Common myeloid progenitor, CD34-positive (primary cell): ENCODE data around the gene F7.
"Not testable (repeated sequence)": the region's sequence is repeated elsewhere in the genome, so short reads cannot be mapped to it uniquely, and the experiment has no call there.

Experiments
- CTCF ChIA-PET: fragments of 350-600 bp; sonication (Branson Sonifier 250); formaldehyde crosslinking; loops from one replicate; lab custom pipeline; 2021; ENCODE audit warnings: antibody characterized with exemption; lab: Charles Lee
- POLR2A ChIA-PET: fragments of 350-600 bp; sonication (Branson Sonifier 250); formaldehyde crosslinking; loops from one replicate; lab custom pipeline; 2021; ENCODE audit warnings: antibody characterized with exemption; lab: Charles Lee
- DNase-seq, 3 donors: peaks; one replicate each; pipeline versions ENCODE4 v3.0.0 to v3.0.0-alpha.2; 2013
- H3K27ac ChIP-seq, 2 experiments: 1 replicate in 1 of 2; 2 replicates in 1 of 2; pipeline ENCODE4 v1.7.0; 2013; ENCODE audit warnings: inconsistent platforms in 2 of 2, low read length in 2 of 2, mild to moderate bottlenecking in 2 of 2, low read depth in 1 of 2, moderate library complexity in 1 of 2; ENCODE audit not compliant: severe bottlenecking in 2 of 2, insufficient read depth in 1 of 2, poor library complexity in 1 of 2
- H3K27me3 ChIP-seq, 5 experiments: replicated peaks in 2 of 5; 1 replicate in 3 of 5; 2 replicates in 2 of 5; pipeline versions ENCODE4 v1.6.1 to v1.7.0; 2013; ENCODE audit warnings: low read length in 4 of 5, mild to moderate bottlenecking in 2 of 5, moderate library complexity in 2 of 5, inconsistent platforms in 1 of 5; ENCODE audit not compliant: insufficient read depth in 5 of 5, control insufficient read depth in 4 of 5
- H3K36me3 ChIP-seq, 4 experiments: 1 replicate in 2 of 4; 2 replicates in 2 of 4; pipeline versions ENCODE4 v1.6.1 to v1.7.0; 2013; ENCODE audit warnings: low read length in 3 of 4, control low read depth in 1 of 4, mild to moderate bottlenecking in 1 of 4; ENCODE audit not compliant: control insufficient read depth in 4 of 4, insufficient read depth in 4 of 4
- H3K4me1 ChIP-seq, 4 experiments: 1 replicate in 3 of 4; 2 replicates in 1 of 4; pipeline versions ENCODE4 v1.6.1 to v1.7.1; 2013; ENCODE audit warnings: low read length in 3 of 4, mild to moderate bottlenecking in 3 of 4, control low read depth in 1 of 4, inconsistent platforms in 1 of 4, moderate library complexity in 1 of 4; ENCODE audit not compliant: control insufficient read depth in 4 of 4, insufficient read depth in 4 of 4; ENCODE audit errors: control extremely low read depth in 1 of 4
- H3K4me3 ChIP-seq, 7 experiments: 1 replicate in 4 of 7; 2 replicates in 3 of 7; pipeline versions ENCODE4 v1.5.1 to v1.7.0; 2013; ENCODE audit warnings: mild to moderate bottlenecking in 7 of 7, low read length in 6 of 7, moderate library complexity in 6 of 7, inconsistent platforms in 2 of 7, low read depth in 2 of 7, control low read depth in 1 of 7; ENCODE audit not compliant: insufficient read depth in 4 of 7, control insufficient read depth in 1 of 7; ENCODE audit errors: extremely low read depth in 1 of 7
- H3K9me3 ChIP-seq, 5 experiments: 1 replicate in 4 of 5; 2 replicates in 1 of 5; pipeline versions ENCODE4 v1.6.1 to v1.7.1; 2013; ENCODE audit warnings: low read length in 4 of 5, mild to moderate bottlenecking in 2 of 5, inconsistent platforms in 1 of 5, low read depth in 1 of 5, moderate library complexity in 1 of 5; ENCODE audit not compliant: control insufficient read depth in 4 of 5, insufficient read depth in 2 of 5; ENCODE audit errors: control extremely low read depth in 1 of 5
- WGBS: methylation state at CpG from one replicate; pipeline ENCODE4 v1.1.5; 2013; ENCODE audit not compliant: insufficient coverage; 5-methylcytosine and 5-hydroxymethylcytosine counted together

The F7 gene

DNA sequence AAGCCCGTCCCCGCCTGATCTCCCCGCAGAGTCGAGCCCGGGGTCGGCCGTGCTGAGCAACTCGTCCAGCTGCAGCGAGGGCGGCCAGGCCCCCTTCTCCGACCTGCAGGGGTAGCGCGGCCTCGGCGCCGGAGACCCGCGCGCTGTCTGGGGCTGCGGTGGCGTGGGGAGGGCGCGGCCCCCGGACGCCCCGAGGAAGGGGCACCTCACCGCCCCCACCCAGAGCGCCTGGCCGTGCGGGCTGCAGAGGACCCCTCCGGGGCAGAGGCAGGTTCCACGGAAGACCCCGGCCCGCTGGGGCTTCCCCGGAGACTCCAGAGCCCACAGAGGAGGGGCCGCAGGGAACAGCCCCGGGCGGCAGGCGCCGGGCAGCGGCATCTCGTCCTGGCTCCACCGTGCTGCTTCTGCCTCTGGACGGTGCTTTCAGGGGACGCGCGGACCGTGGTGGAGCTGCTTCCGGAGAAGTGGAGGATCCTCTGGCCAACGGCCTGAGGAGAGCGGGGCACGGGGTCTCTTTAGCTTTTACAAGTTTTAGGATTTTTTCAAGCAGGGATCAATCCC, 8.8 kb upstream of the F7 start:
- no peaks in the 10 kb centered on the region for H3K9me3 ChIP-seq
- H3K27ac ChIP-seq: no peak overlapping the region
- 97% methylated on average over 52 of the region's 52 CpGs for WGBS
- H3K4me3 ChIP-seq: no peak overlapping the region
- CTCF ChIA-PET: no interaction called here
- H3K4me1 ChIP-seq: no peaks in the 10 kb centered on the region
- DNase-seq: no peak
- H3K27me3 ChIP-seq: no peaks in the 10 kb centered on the region
- POLR2A ChIA-PET: no interaction called here
- no peaks in the 10 kb centered on the region for H3K36me3 ChIP-seq

DNA sequence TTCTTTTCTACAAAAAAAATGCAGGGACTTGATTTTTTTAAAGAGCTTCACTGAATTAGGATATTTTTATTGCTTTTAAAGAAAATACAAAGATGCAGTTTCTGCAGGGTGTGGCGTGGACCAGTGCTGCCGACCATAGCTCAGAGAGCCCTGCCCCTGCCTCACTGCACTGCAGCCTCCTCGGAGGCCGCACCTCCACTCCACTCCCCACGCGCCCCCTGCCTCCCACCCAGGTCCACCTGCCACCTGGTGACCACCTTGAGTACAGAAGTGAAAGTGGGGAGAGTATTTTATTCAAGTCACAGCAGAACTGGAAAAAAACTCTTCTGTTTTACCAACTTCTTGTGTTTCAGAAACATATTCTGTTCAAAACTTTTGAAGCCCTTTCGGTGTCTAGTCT, 7.9 kb upstream of the F7 start:
- H3K4me1 ChIP-seq: no peaks in the 10 kb centered on the region
- no peaks in the 10 kb centered on the region for H3K27me3 ChIP-seq
- no peak for DNase-seq
- no peak overlapping the region for H3K4me3 ChIP-seq
- no peaks in the 10 kb centered on the region for H3K9me3 ChIP-seq
- ChIA-PET POLR2A (no interaction called here), CTCF (no interaction called here)
- H3K36me3 ChIP-seq: no peaks in the 10 kb centered on the region
- WGBS: 100% methylated on average over 5 of the region's 7 CpGs
- no peak overlapping the region for H3K27ac ChIP-seq

DNA sequence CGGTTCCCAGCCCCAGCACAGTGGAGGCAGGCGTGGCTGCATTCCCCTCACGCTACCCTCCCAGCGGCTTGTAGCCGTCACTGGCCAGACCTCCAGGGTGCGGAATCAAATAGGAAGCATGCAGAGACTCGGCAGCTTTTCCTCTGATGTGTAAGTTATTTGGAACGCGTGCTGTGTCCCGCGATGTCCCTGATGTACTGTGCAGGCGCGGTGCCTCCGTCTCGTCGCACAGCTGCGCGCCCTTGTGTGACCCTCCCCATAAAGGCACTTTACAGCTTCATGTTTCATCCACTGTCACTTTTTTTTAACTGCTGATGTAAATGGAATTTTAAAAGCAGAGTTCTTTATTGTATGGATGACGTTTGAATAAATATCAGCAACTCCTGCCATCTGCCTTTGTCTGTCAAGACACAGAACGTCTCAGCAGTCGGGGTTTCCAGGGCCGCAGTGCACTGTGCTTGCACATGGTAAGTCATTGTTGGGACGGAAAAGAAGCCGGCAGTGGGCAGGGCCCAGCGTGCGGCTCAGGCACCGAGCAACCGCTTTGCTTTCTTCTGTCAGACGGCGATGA, 7.3 kb upstream of the F7 start:
- no peak for DNase-seq
- Histone ChIP-seq H3K9me3 (no peaks in the 10 kb centered on the region), H3K27ac (no peak overlapping the region), H3K36me3 (no peaks in the 10 kb centered on the region), H3K4me3 (no peak overlapping the region), H3K27me3 (no peaks in the 10 kb centered on the region), H3K4me1 (no peaks in the 10 kb centered on the region)
- WGBS: 98% methylated on average over 20 of the region's 30 CpGs
- POLR2A ChIA-PET: no interaction called here
- CTCF ChIA-PET: no interaction called here

DNA sequence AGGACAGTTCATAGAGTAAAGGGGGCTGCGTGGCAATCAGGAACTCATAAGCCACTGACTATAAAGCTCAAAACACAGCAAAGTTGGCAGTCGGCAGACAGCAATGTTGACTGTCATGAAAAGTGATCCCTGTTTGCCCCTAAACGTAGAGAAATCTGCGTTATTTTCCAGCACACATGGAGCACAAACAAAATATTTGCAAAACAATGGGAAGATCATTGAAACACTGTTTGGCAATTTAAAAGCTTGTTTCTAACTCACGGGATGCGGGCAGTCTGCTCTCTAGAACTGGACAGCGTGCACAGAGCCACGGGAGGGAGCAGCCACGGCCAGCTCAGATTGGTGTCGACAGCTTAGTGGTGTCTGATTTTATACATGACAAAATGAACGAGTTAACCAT, 6.4 kb upstream of the F7 start:
- H3K4me3 ChIP-seq: no peak overlapping the region
- H3K36me3 ChIP-seq: no peaks in the 10 kb centered on the region
- H3K4me1 ChIP-seq: no peaks in the 10 kb centered on the region
- POLR2A ChIA-PET: no interaction called here
- no peaks in the 10 kb centered on the region for H3K9me3 ChIP-seq
- H3K27ac ChIP-seq: no peak overlapping the region
- CTCF ChIA-PET: no interaction called here
- DNase-seq: no peak
- 95% methylated on average over 10 of the region's 11 CpGs for WGBS
- H3K27me3 ChIP-seq: peaks cover 0 to 8% (median 0%) of the 10 kb centered on the region in 5 experiments

DNA sequence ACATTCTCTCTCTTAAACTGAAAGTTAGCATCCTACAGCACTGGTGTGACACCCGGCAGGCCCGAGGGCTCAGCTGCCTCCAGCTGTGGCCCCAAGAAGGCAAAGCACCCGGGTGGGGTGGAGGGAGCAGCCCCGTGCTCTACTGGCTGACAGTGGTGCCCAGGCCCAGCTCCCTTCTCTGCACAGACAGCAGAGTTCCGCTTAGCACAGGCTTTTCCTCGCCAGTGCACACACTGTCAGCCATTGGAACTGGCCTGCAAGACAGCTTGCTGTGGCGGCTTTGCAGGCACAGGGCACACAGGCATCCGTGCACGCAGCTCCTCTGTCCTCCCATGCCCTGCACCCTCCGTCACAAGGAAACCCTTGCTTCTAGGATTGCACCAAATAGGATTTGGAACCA, 3.3 kb upstream of the F7 start:
- H3K4me3 ChIP-seq, H3K27ac ChIP-seq, H3K36me3 ChIP-seq, H3K4me1 ChIP-seq, POLR2A ChIA-PET, CTCF ChIA-PET, DNase-seq, H3K9me3 ChIP-seq: not testable (repeated sequence)
- WGBS: 78% methylated on average over 8 of the region's 10 CpGs
- peaks cover 0 to 24% (median 5%) of the 10 kb centered on the region in 5 experiments for H3K27me3 ChIP-seq

DNA sequence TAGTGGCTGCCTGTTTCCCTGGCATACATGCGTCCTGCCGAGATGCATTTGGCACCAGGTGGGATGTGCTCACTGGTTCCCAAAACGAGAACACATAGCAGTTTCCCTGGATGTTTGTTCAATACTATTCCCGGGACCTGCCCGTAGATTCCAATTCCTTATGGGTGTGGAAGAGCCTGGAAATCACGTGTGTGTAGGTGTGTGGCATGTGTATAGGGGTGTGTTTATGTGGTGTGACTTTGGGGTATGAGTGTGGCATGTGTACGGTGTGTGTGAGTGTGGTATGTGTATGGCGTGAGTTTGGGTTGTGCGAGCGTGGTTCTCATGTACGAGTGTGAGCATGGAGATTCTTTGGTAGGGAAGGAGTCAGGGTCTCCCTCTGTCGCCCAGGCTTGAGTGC, 2.9 kb upstream of the F7 start:
- H3K27ac ChIP-seq: no peak overlapping the region
- H3K4me3 ChIP-seq: no peak overlapping the region
- 88% methylated on average over 11 of the region's 12 CpGs for WGBS
- H3K36me3 ChIP-seq: no peaks in the 10 kb centered on the region
- no peak for DNase-seq
- CTCF ChIA-PET: no interaction called here
- no peaks in the 10 kb centered on the region for H3K9me3 ChIP-seq
- no peaks in the 10 kb centered on the region for H3K4me1 ChIP-seq
- POLR2A ChIA-PET: no interaction called here
- peaks cover 0 to 24% (median 5%) of the 10 kb centered on the region in 5 experiments for H3K27me3 ChIP-seq

DNA sequence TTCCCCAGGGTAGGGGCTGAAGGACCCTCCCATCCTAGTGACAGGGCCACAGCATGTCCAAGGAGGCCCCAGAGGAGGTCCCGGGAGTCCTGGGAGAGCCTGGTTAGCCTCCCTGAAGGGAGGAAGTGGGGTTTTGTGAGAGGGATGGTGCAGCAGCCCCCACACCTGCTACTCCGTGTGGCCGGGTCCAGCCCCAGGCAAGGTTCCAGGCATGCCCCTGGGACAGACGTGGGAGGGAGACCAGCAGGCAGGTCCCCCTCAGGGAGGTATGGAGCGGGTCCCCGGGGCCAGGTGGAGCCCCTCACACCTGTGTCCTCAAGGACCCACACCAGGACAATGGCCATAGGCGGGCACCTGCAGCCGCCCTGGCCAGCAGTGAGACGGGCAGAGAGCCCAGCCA, 1.9 kb upstream of the F7 start:
- Histone ChIP-seq H3K9me3 (peaks cover 0 to 3% (median 0%) of the 10 kb centered on the region in 5 experiments), H3K27me3 (peaks cover 0 to 24% (median 5%) of the 10 kb centered on the region in 5 experiments), H3K27ac (no peak overlapping the region), H3K4me3 (no peak overlapping the region), H3K36me3 (no peaks in the 10 kb centered on the region), H3K4me1 (no peaks in the 10 kb centered on the region)
- POLR2A ChIA-PET: no interaction called here
- no peak for DNase-seq
- CTCF ChIA-PET: interaction anchor here (1.0 kb wide), 1 partner anchor 10 kb away, joined by 5 read pairs; no protein-coding TSS in a partner anchor
- WGBS: 82% methylated on average over 8 of the region's 9 CpGs
